Measurements from ENCODE around the gene SNORC. TPM values are rescaled to one million over a fixed set of nuclear protein-coding genes. Genes with fewer than 3 reads are reported as not detected.
A peak's percentile ranks its signal among the peaks of the same experiment; 100 is the strongest.

Gene SNORC
- total and polyA plus RNA-seq, 2 of the 13 experiments (the other 11 are each of a cell fraction or from before 2014, with no cell fraction given), result 59.1 to 86.1 TPM

DNA sequence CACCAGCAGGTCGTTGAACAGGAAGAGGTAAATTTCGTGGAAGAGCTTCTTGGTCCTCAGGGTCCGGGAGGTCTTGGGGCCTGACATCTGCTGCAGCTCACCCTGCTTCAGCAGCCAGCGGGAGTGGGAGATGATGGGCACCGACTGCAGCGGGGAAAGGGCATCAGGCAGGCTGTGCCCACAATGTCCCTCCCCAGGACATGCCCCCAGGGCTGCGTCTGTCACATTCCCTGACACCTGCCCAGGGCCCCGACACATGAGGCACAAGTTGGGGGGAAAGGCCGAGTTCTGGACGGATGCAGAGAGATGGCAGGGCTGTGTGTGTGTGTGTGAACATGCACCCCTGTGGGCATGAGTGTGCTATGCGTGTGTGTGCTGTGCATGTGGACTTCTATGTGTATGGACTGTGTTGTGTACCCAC is 13.9 kb downstream of the SNORC start:
- intact Hi-C loops (cut with micrococcal nuclease; ENCODE audit: unreplicated experiment), result no loop called here
- peaks cover 3% of the 10 kb centered on the region; the same call in 1 of the 2 replicates for H4K20me1 ChIP-seq (ENCODE audit: insufficient read depth, low read length)
- no TSS peak for BruUV-seq (replicated peaks)
- TF ChIP-seq, protein P1, sequence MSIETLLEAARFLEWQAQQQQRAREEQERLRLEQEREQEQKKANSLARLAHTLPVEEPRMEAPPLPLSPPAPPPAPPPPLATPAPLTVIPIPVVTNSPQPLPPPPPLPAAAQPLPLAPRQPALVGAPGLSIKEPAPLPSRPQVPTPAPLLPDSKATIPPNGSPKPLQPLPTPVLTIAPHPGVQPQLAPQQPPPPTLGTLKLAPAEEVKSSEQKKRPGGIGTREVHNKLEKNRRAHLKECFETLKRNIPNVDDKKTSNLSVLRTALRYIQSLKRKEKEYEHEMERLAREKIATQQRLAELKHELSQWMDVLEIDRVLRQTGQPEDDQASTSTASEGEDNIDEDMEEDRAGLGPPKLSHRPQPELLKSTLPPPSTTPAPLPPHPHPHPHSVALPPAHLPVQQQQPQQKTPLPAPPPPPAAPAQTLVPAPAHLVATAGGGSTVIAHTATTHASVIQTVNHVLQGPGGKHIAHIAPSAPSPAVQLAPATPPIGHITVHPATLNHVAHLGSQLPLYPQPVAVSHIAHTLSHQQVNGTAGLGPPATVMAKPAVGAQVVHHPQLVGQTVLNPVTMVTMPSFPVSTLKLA (IDR thresholded peaks at IDR 0.05), result peak; percentile 27; the same call in 1 of the 2 replicates
- TF ChIP-seq POLR2G (IDR thresholded peaks at IDR 0.05; ENCODE audit: low read depth, low read length) (peak; percentile 27), RBM22 (optimal IDR thresholded peaks at IDR 0.05; ENCODE audit: low read length) (peak; percentile 9), SSRP1 (CRISPR knock-in tag; IDR thresholded peaks at IDR 0.05) (0 out of 2 replicates have a peak, but pooled peaks have one; percentile 6), ZSCAN29 (CRISPR knock-in tag; conservative IDR thresholded peaks at IDR 0.05) (no peak), AGO1 (IDR thresholded peaks at IDR 0.05; ENCODE audit: low read depth, low read length, poor library complexity, severe bottlenecking) (peak; percentile 85), AGO2 (optimal IDR thresholded peaks at IDR 0.05; ENCODE audit: low read depth, low read length) (peak; percentile 77), KLF9 (CRISPR knock-in tag; IDR thresholded peaks at IDR 0.05; ENCODE audit: low read depth) (no peak), ONECUT2 (CRISPR knock-in tag; IDR thresholded peaks at IDR 0.05) (no peak), PPARG (CRISPR knock-in tag; conservative IDR thresholded peaks at IDR 0.05) (no peak), CBX5 (CRISPR knock-in tag; IDR thresholded peaks at IDR 0.05; ENCODE audit: borderline replicate concordance) (no peak), ZNF546 (CRISPR knock-in tag; conservative IDR thresholded peaks at IDR 0.05) (no peak), CHD2 (IDR thresholded peaks at IDR 0.05; ENCODE audit: low read depth, low read length) (peak; percentile 35; the same call in 1 of the 2 replicates), ZSCAN21 (CRISPR knock-in tag; IDR thresholded peaks at IDR 0.05; ENCODE audit: borderline replicate concordance) (no peak), KLF16 (CRISPR knock-in tag; IDR thresholded peaks at IDR 0.05) (no peak), ZNF558 (CRISPR knock-in tag; IDR thresholded peaks at IDR 0.05; ENCODE audit: borderline replicate concordance) (no peak), PCBP1 (IDR thresholded peaks at IDR 0.05; ENCODE audit: borderline replicate concordance, low read depth, low read length) (no peak), REL (CRISPR knock-in tag; conservative IDR thresholded peaks at IDR 0.05) (0 out of 2 replicates have a peak, but pooled peaks have one; percentile 21), POLR2AphosphoS2 (IDR thresholded peaks at IDR 0.05; ENCODE audit: low read depth, low read length) (peak; percentile 17; the same call in 1 of the 2 replicates), SAP130 (CRISPR knock-in tag; IDR thresholded peaks at IDR 0.05; ENCODE audit: low read depth) (no peak), ZFP1 (CRISPR knock-in tag; IDR thresholded peaks at IDR 0.05) (no peak)
- TF ChIP-seq, protein P2, sequence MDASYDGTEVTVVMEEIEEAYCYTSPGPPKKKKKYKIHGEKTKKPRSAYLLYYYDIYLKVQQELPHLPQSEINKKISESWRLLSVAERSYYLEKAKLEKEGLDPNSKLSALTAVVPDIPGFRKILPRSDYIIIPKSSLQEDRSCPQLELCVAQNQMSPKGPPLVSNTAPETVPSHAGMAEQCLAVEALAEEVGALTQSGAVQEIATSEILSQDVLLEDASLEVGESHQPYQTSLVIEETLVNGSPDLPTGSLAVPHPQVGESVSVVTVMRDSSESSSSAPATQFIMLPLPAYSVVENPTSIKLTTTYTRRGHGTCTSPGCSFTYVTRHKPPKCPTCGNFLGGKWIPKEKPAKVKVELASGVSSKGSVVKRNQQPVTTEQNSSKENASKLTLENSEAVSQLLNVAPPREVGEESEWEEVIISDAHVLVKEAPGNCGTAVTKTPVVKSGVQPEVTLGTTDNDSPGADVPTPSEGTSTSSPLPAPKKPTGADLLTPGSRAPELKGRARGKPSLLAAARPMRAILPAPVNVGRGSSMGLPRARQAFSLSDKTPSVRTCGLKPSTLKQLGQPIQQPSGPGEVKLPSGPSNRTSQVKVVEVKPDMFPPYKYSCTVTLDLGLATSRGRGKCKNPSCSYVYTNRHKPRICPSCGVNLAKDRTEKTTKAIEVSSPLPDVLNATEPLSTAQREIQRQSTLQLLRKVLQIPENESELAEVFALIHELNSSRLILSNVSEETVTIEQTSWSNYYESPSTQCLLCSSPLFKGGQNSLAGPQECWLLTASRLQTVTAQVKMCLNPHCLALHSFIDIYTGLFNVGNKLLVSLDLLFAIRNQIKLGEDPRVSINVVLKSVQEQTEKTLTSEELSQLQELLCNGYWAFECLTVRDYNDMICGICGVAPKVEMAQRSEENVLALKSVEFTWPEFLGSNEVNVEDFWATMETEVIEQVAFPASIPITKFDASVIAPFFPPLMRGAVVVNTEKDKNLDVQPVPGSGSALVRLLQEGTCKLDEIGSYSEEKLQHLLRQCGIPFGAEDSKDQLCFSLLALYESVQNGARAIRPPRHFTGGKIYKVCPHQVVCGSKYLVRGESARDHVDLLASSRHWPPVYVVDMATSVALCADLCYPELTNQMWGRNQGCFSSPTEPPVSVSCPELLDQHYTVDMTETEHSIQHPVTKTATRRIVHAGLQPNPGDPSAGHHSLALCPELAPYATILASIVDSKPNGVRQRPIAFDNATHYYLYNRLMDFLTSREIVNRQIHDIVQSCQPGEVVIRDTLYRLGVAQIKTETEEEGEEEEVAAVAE (CRISPR knock-in tag; IDR thresholded peaks at IDR 0.05; ENCODE audit: borderline replicate concordance), result no peak

More for the DNA sequence above, 13.9 kb downstream of the SNORC start:
- CTCF ChIA-PET (ENCODE audit: low intra/inter-chr PET ratio, low total read pairs), result no interaction called here
- Histone ChIP-seq H3K36me3 (replicated peaks in 1 of 2; ENCODE audit: control insufficient read depth in 1 of 2, insufficient read depth in 2 of 2, low read length in 2 of 2) (peaks cover 10 to 34% of the 10 kb centered on the region in 2 experiments), H3K9me3 (ENCODE audit: low read length) (no peaks in the 10 kb centered on the region), H3K27ac (ENCODE audit: extremely low read length, insufficient read depth, low read length) (no peak overlapping the region), H3K4me3 (replicated peaks in 1 of 3; ENCODE audit: insufficient read depth in 1 of 3, low read depth in 2 of 3, low read length in 3 of 3) (no peak overlapping the region), H3K4me2 (ENCODE audit: low read depth, low read length) (no peak overlapping the region), H3K4me1 (ENCODE audit: insufficient read depth, low read length) (peaks cover 26% of the 10 kb centered on the region), H3K79me2 (ENCODE audit: insufficient read depth, low read length) (no peaks in the 10 kb centered on the region), H3K27me3 (ENCODE audit: control insufficient read depth in 1 of 2, insufficient read depth in 2 of 2, low read length in 2 of 2) (no peaks in the 10 kb centered on the region), H2AFZ (ENCODE audit: low read length) (no peak overlapping the region), H3K9ac (ENCODE audit: insufficient read depth, low read depth, low read length) (no peak overlapping the region)
- ATAC-seq, result no peak
- FAIRE-seq, result no peak
- POLR2A ChIA-PET, result interaction anchor here (1.7 kb wide), 1 partner anchor 27 kb away, joined by 5 read pairs; no protein-coding TSS in a partner anchor
- in situ Hi-C loops (cut with HindIII; ENCODE audit: extremely low pct_ligation_motif_present, low pct_unique_long_range_greater_than_20kb), result no loop called here
- DNase-seq (ENCODE audit: low spot score), result no peak
- WGBS (ENCODE audit: low lambda C conversion rate), result 95% methylated on average over 11 of the region's 11 CpGs
